Fibroblast of the aortic adventitia (primary cell): ENCODE results near the gene CACNA2D2. TPM values are rescaled to one million over a fixed set of nuclear protein-coding genes. Genes with fewer than 3 reads are reported as not detected.

Source experiments
- DNase-seq: peaks from one replicate; pipeline ENCODE4 v3.0.0-alpha.2; 2010; ENCODE audit warnings: low read depth
- H3K4me3 ChIP-seq: 2 replicates; pipeline ENCODE4 v1.5.1; 2011; ENCODE audit warnings: low read depth, mild to moderate bottlenecking, control low read depth, low read length, moderate library complexity
- total RNA-seq: library from RNA; depleted of rRNA; stranded (reverse); fragments of >200 nt; gene quantifications from 2 replicates; pipeline ENCODE4 v1.2.3, GENCODE V29; 2012; ENCODE audit warnings: low replicate concordance
- TF ChIP-seq, protein P1 (sequence below): IDR thresholded peaks from 2 replicates; pipeline ENCODE4 v1.5.1; 2011; ENCODE audit warnings: mild to moderate bottlenecking, low read length, control low read depth, inconsistent platforms; ENCODE audit not compliant: insufficient read depth

Gene CACNA2D2
- total RNA-seq, 1 donor: not detected

- no peak overlapping the region for H3K4me3 ChIP-seq
- TF ChIP-seq, protein P1, sequence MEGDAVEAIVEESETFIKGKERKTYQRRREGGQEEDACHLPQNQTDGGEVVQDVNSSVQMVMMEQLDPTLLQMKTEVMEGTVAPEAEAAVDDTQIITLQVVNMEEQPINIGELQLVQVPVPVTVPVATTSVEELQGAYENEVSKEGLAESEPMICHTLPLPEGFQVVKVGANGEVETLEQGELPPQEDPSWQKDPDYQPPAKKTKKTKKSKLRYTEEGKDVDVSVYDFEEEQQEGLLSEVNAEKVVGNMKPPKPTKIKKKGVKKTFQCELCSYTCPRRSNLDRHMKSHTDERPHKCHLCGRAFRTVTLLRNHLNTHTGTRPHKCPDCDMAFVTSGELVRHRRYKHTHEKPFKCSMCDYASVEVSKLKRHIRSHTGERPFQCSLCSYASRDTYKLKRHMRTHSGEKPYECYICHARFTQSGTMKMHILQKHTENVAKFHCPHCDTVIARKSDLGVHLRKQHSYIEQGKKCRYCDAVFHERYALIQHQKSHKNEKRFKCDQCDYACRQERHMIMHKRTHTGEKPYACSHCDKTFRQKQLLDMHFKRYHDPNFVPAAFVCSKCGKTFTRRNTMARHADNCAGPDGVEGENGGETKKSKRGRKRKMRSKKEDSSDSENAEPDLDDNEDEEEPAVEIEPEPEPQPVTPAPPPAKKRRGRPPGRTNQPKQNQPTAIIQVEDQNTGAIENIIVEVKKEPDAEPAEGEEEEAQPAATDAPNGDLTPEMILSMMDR: no peak
- no peak for DNase-seq
Measured at GRCh38 chr3:50422153-50422552, 81.3 kb downstream of the CACNA2D2 start.

DNA sequence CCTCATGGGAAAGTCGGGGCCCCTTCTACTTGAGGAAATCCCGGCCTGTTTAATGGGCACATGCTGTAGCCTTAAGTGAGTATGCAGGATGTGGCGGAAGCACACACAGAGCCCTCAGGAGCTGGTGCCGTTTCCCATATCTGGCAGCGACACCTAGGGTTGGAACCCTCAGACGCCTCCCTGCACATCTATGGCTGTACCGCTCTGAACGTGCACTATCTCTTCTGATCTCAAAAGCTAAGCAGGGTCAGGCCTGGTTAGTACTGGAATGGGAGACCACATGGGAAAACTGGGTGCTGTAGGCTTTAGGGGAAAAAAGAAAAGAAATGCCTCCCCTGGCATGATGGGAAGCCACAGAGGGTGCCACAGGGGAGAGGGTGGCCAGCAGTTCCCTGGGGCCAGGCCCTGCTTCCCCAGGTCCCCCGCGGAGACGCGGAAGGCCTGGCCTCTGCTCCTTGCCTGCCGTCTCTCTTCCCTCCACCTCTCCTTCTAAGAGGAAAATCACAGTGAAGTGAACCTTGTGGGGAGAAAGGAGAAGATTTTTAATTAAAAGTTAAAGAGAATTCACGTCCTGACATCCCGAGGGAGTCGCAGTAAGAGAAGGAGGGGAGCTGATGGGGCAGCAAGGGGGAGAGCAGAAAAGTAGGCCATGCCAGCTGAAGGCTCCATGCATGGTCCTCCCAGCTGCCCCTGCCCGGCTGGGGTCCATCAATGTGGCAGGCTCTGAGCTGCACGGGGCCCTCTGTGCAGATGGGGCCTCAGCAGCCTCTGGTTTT, 83.7 kb downstream of the CACNA2D2 start:
- no peak overlapping the region for H3K4me3 ChIP-seq
- DNase-seq: no peak
- TF ChIP-seq, protein P1: no peak

- TF ChIP-seq, protein P1: no peak
- H3K4me3 ChIP-seq: no peak overlapping the region
- no peak for DNase-seq
Measured at GRCh38 chr3:50418850-50419249, 84.6 kb downstream of the CACNA2D2 start.

GRCh38 chr3:50417637-50418033, 85.8 kb downstream of the CACNA2D2 start:
- no peak overlapping the region for H3K4me3 ChIP-seq
- TF ChIP-seq, protein P1: no peak
- no peak for DNase-seq

GRCh38 chr3:50416736-50417636, 86.4 kb downstream of the CACNA2D2 start:
- TF ChIP-seq, protein P1: no peak
- no peak for DNase-seq
- H3K4me3 ChIP-seq: no peak overlapping the region

DNA sequence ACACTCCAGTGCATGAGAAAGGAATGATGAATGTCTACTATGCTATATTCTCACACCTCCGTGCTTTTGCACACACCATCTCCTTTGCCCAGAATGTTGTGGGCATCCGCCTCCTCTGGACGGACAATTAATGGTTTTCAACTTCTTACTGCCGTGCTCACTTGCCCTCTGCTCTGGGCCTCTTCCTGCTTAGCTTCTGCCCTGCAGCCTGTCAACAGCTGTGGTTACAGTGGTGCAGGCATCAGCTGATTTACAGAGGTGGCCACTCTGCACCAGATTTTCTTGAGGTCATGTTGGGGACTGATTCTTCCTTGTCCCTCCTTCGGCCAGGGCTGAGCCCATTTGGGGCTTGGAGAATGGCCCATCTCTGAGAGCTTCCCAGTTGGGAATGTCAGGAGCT, 87.6 kb downstream of the CACNA2D2 start:
- no peak for DNase-seq
- TF ChIP-seq, protein P1: no peak
- no peak overlapping the region for H3K4me3 ChIP-seq
